CD8-positive, alpha-beta memory T cell (primary cell): Measurements from ENCODE around the gene USP3. TPM values are rescaled to one million over a fixed set of nuclear protein-coding genes. Genes with fewer than 3 reads are reported as not detected.

Source experiments
- CTCF ChIA-PET: fragments of 350-600 bp; sonication (Branson Sonifier 250); formaldehyde crosslinking; loops from one replicate; lab custom pipeline; 2021; ENCODE audit warnings: antibody characterized with exemption; lab: Charles Lee
- POLR2A ChIA-PET: fragments of 350-600 bp; sonication (Branson Sonifier 250); formaldehyde crosslinking; loops from one replicate; lab custom pipeline; 2021; ENCODE audit warnings: antibody characterized with exemption; lab: Charles Lee
- DNase-seq, 5 donors: peaks; one replicate each; pipeline versions ENCODE4 v3.0.0 to v3.0.0-alpha.2; 2020 to 2022; ENCODE audit warnings: mixed read lengths in 1 of 5
- H3K27ac ChIP-seq: one replicate; pipeline ENCODE4 v1.7.0; 2013; ENCODE audit warnings: low read depth, mild to moderate bottlenecking, low read length, moderate library complexity
- H3K27me3 ChIP-seq: 2 replicates; pipeline ENCODE4 v1.7.0; 2013; ENCODE audit warnings: low read length, mild to moderate bottlenecking; ENCODE audit not compliant: insufficient read depth, poor library complexity, severe bottlenecking
- H3K36me3 ChIP-seq: 2 replicates; pipeline ENCODE4 v1.7.0; 2013; ENCODE audit warnings: mild to moderate bottlenecking, low read length, moderate library complexity; ENCODE audit not compliant: insufficient read depth
- H3K4me1 ChIP-seq: 2 replicates; pipeline ENCODE4 v1.7.0; 2013; ENCODE audit warnings: mild to moderate bottlenecking, low read length, moderate library complexity; ENCODE audit not compliant: insufficient read depth
- H3K4me3 ChIP-seq: 2 replicates; pipeline ENCODE4 v1.7.0; 2013; ENCODE audit warnings: mild to moderate bottlenecking, low read length
- H3K9me3 ChIP-seq: 2 replicates; pipeline ENCODE4 v1.7.0; 2013; ENCODE audit warnings: mild to moderate bottlenecking, low read length
- H3K27ac Mint-ChIP-seq, 8 donors: one replicate each; pipeline ENCODE4 v1.8.0; 2020 to 2021; ENCODE audit warnings: mixed read lengths in 8 of 8, mild to moderate bottlenecking in 6 of 8, inconsistent platforms in 3 of 8, moderate library complexity in 3 of 8
- H3K27me3 Mint-ChIP-seq, 2 donors: one replicate each; pipeline ENCODE4 v1.8.0; 2020 to 2021; ENCODE audit warnings: mixed read lengths in 2 of 2, mild to moderate bottlenecking in 1 of 2, moderate library complexity in 1 of 2
- H3K36me3 Mint-ChIP-seq, 3 donors: one replicate each; pipeline ENCODE4 v1.8.0; 2020 to 2021; ENCODE audit warnings: mixed read lengths in 3 of 3, inconsistent platforms in 1 of 3, mild to moderate bottlenecking in 1 of 3
- H3K4me1 Mint-ChIP-seq, 3 donors: one replicate each; pipeline ENCODE4 v1.8.0; 2020 to 2021; ENCODE audit warnings: mixed read lengths in 3 of 3, inconsistent platforms in 1 of 3, mild to moderate bottlenecking in 1 of 3
- H3K4me3 Mint-ChIP-seq, 7 donors: one replicate each; pipeline ENCODE4 v1.8.0; 2020 to 2021; ENCODE audit warnings: mixed read lengths in 7 of 7, mild to moderate bottlenecking in 6 of 7, moderate library complexity in 4 of 7, inconsistent platforms in 2 of 7
- H3K9me3 Mint-ChIP-seq, 5 donors: one replicate each; pipeline ENCODE4 v1.8.0; 2020 to 2022; ENCODE audit warnings: mixed read lengths in 5 of 5, mild to moderate bottlenecking in 3 of 5, moderate library complexity in 2 of 5, inconsistent platforms in 1 of 5
- polyA plus RNA-seq: library from polyadenylated mRNA; unstranded; fragments of 300-500 nt; fragmentation: Illumina TruSeq; gene quantifications from one replicate; pipeline ENCODE4 v1.2.3, GENCODE V29; 2021
- total RNA-seq, 2 experiments: library from RNA; stranded (reverse); gene quantifications; one replicate each; pipeline ENCODE4 v1.2.3, GENCODE V29; 2021

The USP3 gene
- total and polyA plus RNA-seq, 3 experiments from 2014 or later: 36.6 to 50.7 (median 38.0) TPM

GRCh38 chr15:63473007-63473748 lies 31.2 kb upstream of the USP3 start:
- no peak overlapping the region for H3K4me3 ChIP-seq
- ChIA-PET POLR2A (interaction anchor here (2.1 kb wide), 1 partner anchor 32 kb away, joined by 8 read pairs; no protein-coding TSS in a partner anchor), CTCF (interaction anchor here (1.3 to 1.7 kb wide), 3 partner anchors 23 to 32 kb away, joined by 4 to 8 read pairs (median 4); no protein-coding TSS in a partner anchor)
- H3K27me3 ChIP-seq: no peaks in the 10 kb centered on the region
- H3K4me1 ChIP-seq: peaks cover 33% of the 10 kb centered on the region
- H3K36me3 ChIP-seq: no peaks in the 10 kb centered on the region
- DNase-seq: peak in 3 of 5 donors; percentile 16 to 59 (median 44)
- H3K9me3 ChIP-seq: no peaks in the 10 kb centered on the region
- H3K4me3 Mint-ChIP-seq: peak overlapping the region in 1 of 7 donors; percentile 6
- H3K27ac ChIP-seq: no peak overlapping the region
- H3K9me3 Mint-ChIP-seq: no peaks in the 10 kb centered on the region
- H3K36me3 Mint-ChIP-seq: no peaks in the 10 kb centered on the region
- peaks cover 17 to 50% (median 45%) of the 10 kb centered on the region in 3 donors for H3K4me1 Mint-ChIP-seq
- no peaks in the 10 kb centered on the region for H3K27me3 Mint-ChIP-seq
- peak overlapping the region in 7 of 8 donors; percentile 26 to 97 (median 74) for H3K27ac Mint-ChIP-seq

DNA sequence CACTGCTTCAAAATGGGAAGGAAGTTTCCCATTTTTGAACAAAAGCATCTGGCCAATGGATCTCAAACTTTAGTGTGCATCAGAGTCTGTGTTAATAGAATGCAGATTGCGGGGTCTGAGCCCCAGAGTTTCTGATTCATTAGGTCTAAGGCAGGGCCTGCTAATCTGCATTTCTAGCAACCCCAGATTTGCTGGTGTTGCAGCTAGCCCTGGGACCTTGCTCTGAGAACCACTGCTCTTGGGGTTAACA lies 30.7 kb upstream of the USP3 start:
- H3K4me1 ChIP-seq: peaks cover 38% of the 10 kb centered on the region
- H3K27ac ChIP-seq: no peak overlapping the region
- ChIA-PET CTCF (interaction anchor here (1.5 to 1.7 kb wide), 2 partner anchors 30 to 32 kb away, joined by 4 to 8 read pairs; partner anchors contain the start of gene USP3), POLR2A (interaction anchor here (1.0 kb wide), 1 partner anchor 30 kb away, joined by 3 read pairs; no protein-coding TSS in a partner anchor)
- no peaks in the 10 kb centered on the region for H3K27me3 Mint-ChIP-seq
- H3K36me3 Mint-ChIP-seq: no peaks in the 10 kb centered on the region
- no peaks in the 10 kb centered on the region for H3K9me3 ChIP-seq
- peaks cover 20 to 54% (median 50%) of the 10 kb centered on the region in 3 donors for H3K4me1 Mint-ChIP-seq
- H3K27ac Mint-ChIP-seq: peak overlapping the region in 7 of 8 donors; percentile 74 to 98 (median 96)
- H3K4me3 Mint-ChIP-seq: peak overlapping the region in 2 of 7 donors; percentile 66
- no peak for DNase-seq
- H3K27me3 ChIP-seq: no peaks in the 10 kb centered on the region
- H3K4me3 ChIP-seq: no peak overlapping the region
- no peaks in the 10 kb centered on the region for H3K9me3 Mint-ChIP-seq
- H3K36me3 ChIP-seq: no peaks in the 10 kb centered on the region

GRCh38 chr15:63473999-63474809 lies 30.2 kb upstream of the USP3 start:
- CTCF ChIA-PET: interaction anchor here (1.5 to 1.7 kb wide), 2 partner anchors 30 to 31 kb away, joined by 4 to 8 read pairs; partner anchors contain the start of gene USP3
- H3K36me3 ChIP-seq: no peaks in the 10 kb centered on the region
- H3K9me3 ChIP-seq: no peaks in the 10 kb centered on the region
- Mint-ChIP-seq H3K36me3 (no peaks in the 10 kb centered on the region), H3K27ac (peak overlapping the region; percentile 74 to 98 (median 96)), H3K27me3 (no peaks in the 10 kb centered on the region), H3K4me1 (peaks cover 24 to 54% (median 51%) of the 10 kb centered on the region in 3 donors), H3K4me3 (peak overlapping the region in 4 of 7 donors; percentile 20 to 66 (median 66)), H3K9me3 (no peaks in the 10 kb centered on the region)
- no peak overlapping the region for H3K27ac ChIP-seq
- H3K27me3 ChIP-seq: no peaks in the 10 kb centered on the region
- POLR2A ChIA-PET: interaction anchor here (1.0 kb wide), 1 partner anchor 29 kb away, joined by 3 read pairs; no protein-coding TSS in a partner anchor
- H3K4me3 ChIP-seq: no peak overlapping the region
- peaks cover 41% of the 10 kb centered on the region for H3K4me1 ChIP-seq
- peak in 3 of 5 donors; percentile 41 to 71 (median 60) for DNase-seq

DNA sequence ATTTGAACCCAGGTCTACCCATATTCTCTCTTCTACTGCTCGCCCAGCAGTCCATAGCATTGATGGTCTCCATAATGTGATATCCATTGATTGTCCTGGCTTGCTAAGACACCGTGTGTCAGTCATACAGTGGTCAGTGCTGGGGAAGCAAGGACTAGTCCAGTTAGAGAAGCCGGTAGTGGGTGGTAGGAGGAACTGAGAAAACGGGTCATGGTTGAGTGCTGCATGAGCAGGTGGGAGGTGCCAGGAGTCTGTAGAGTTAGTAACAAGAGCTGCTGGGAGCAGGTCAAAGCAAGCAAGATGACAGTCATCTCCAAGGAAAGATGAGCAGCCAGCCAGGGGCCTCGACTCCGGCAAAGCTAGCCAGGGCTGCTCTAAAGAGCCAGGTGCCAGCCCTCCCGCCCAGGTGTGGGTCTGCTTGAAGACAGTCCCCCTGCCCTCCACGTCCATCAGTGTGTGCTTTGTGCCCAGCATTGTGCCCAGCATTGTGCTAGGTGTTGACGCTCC lies 29.5 kb upstream of the USP3 start:
- H3K4me3 Mint-ChIP-seq: no peak overlapping the region
- POLR2A ChIA-PET: no interaction called here
- H3K4me1 ChIP-seq: peaks cover 42% of the 10 kb centered on the region

GRCh38 chr15:63475707-63476106 lies 28.7 kb upstream of the USP3 start:
- Histone ChIP-seq H3K4me3 (no peak overlapping the region), H3K4me1 (peaks cover 51% of the 10 kb centered on the region), H3K9me3 (no peaks in the 10 kb centered on the region), H3K27ac (no peak overlapping the region), H3K27me3 (no peaks in the 10 kb centered on the region), H3K36me3 (no peaks in the 10 kb centered on the region)
- H3K9me3 Mint-ChIP-seq: no peaks in the 10 kb centered on the region
- POLR2A ChIA-PET: no interaction called here
- H3K36me3 Mint-ChIP-seq: no peaks in the 10 kb centered on the region
- no peaks in the 10 kb centered on the region for H3K27me3 Mint-ChIP-seq
- no peak for DNase-seq
- CTCF ChIA-PET: interaction anchor here (1.2 to 2.6 kb wide), 6 partner anchors 9 to 591 kb away, joined by 3 to 17 read pairs (median 6); no protein-coding TSS in a partner anchor
- peak overlapping the region in 3 of 8 donors; percentile 20 to 86 (median 33) for H3K27ac Mint-ChIP-seq
- H3K4me1 Mint-ChIP-seq: peaks cover 37 to 67% (median 63%) of the 10 kb centered on the region in 3 donors
- H3K4me3 Mint-ChIP-seq: no peak overlapping the region

More for the DNA sequence above, 29.5 kb upstream of the USP3 start:
- Histone ChIP-seq H3K27me3 (no peaks in the 10 kb centered on the region), H3K27ac (no peak overlapping the region), H3K4me3 (no peak overlapping the region), H3K36me3 (no peaks in the 10 kb centered on the region), H3K9me3 (no peaks in the 10 kb centered on the region)
- Mint-ChIP-seq H3K36me3 (no peaks in the 10 kb centered on the region), H3K27ac (peak overlapping the region in 5 of 8 donors; percentile 37 to 97 (median 74)), H3K27me3 (no peaks in the 10 kb centered on the region), H3K4me1 (peaks cover 30 to 58% (median 54%) of the 10 kb centered on the region in 3 donors), H3K9me3 (no peaks in the 10 kb centered on the region)
- CTCF ChIA-PET: interaction anchor here (1.2 to 2.6 kb wide), 6 partner anchors 8 to 592 kb away, joined by 3 to 17 read pairs (median 6); partner anchors contain the start of gene USP3
- no peak for DNase-seq

DNA sequence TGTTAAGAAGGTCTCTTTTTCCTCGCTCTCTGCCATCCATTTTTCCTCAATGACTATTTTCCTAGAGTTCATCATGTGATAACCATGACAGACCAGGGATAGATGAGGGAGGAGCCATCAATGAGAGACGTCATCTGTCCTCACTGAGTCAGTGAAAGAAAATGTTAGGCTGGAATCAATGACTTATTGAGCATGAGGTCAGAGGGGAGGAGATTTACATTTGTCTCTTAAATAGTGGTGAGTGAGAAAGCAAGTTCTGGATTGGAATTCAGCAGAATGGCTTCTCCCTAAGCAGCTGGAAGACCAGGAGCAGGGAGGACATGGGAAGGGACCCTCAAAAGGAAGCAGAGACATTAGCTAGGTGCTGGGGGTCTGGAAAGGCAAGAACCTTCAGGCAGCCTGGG lies 28.2 kb upstream of the USP3 start:
- Mint-ChIP-seq H3K36me3 (no peaks in the 10 kb centered on the region), H3K9me3 (no peaks in the 10 kb centered on the region)
- POLR2A ChIA-PET: no interaction called here

DNA sequence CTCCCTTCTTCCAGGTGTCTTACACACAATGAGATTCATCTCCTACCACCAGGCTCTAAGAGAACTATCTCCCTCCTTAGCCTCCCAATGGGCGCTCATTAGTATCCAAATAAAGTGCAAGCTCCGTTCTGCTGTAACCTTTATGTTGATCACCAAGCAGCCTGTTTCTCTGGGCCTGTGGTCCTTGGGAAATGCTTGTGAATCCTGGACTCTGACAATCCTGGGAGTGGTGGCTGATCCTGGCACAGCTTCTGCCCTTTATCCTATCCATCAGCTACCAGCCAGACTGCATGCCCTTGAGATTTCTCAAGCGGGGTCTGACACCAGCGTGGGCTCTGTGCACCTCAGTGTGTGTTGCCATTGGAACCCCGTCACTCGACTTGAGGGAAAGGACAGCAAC lies 26.1 kb upstream of the USP3 start:
- Mint-ChIP-seq H3K4me1 (peaks cover 46 to 75% (median 74%) of the 10 kb centered on the region in 3 donors), H3K27ac (peak overlapping the region in 7 of 8 donors; percentile 71 to 100 (median 84)), H3K36me3 (no peaks in the 10 kb centered on the region), H3K9me3 (no peaks in the 10 kb centered on the region), H3K27me3 (no peaks in the 10 kb centered on the region), H3K4me3 (no peak overlapping the region)
- H3K4me1 ChIP-seq: peaks cover 69% of the 10 kb centered on the region
- POLR2A ChIA-PET: no interaction called here
- no peaks in the 10 kb centered on the region for H3K36me3 ChIP-seq
- no peak overlapping the region for H3K4me3 ChIP-seq
- H3K27me3 ChIP-seq: no peaks in the 10 kb centered on the region
- H3K27ac ChIP-seq: no peak overlapping the region
- CTCF ChIA-PET: interaction anchor here (9.5 kb wide), 1 partner anchor 28 kb away, joined by 115 read pairs; the partner anchor contains the start of gene USP3
- DNase-seq: no peak
- H3K9me3 ChIP-seq: no peaks in the 10 kb centered on the region

More for the DNA sequence above, 28.2 kb upstream of the USP3 start:
- no peaks in the 10 kb centered on the region for H3K27me3 Mint-ChIP-seq
- H3K27ac ChIP-seq: no peak overlapping the region
- peaks cover 42 to 72% (median 68%) of the 10 kb centered on the region in 3 donors for H3K4me1 Mint-ChIP-seq
- CTCF ChIA-PET: interaction anchor here (1.2 to 2.6 kb wide), 6 partner anchors 10 to 591 kb away, joined by 3 to 17 read pairs (median 6); no protein-coding TSS in a partner anchor
- H3K27ac Mint-ChIP-seq: peak overlapping the region in 5 of 8 donors; percentile 20 to 86 (median 33)
- H3K4me3 Mint-ChIP-seq: no peak overlapping the region
- no peaks in the 10 kb centered on the region for H3K27me3 ChIP-seq
- peaks cover 56% of the 10 kb centered on the region for H3K4me1 ChIP-seq
- H3K9me3 ChIP-seq: no peaks in the 10 kb centered on the region
- no peaks in the 10 kb centered on the region for H3K36me3 ChIP-seq
- H3K4me3 ChIP-seq: no peak overlapping the region
- DNase-seq: no peak
